PC-3 (cell line): ENCODE measurements around the gene RFX7. TPM values are rescaled to one million over a fixed set of nuclear protein-coding genes. Genes with fewer than 3 reads are reported as not detected.

Source experiments
- ATAC-seq: fragments of 200-7000 bp; cut with Tn5 transposase; 2 replicates; pipeline ENCODE4 v1.9.1; 2020; ENCODE audit warnings: mild to moderate bottlenecking, moderate library complexity
- BruUV-seq: library from RNA; stranded (reverse); fragments of 400-500 nt; replicated peaks from 2 replicates; lab custom pipeline; 2021; lab: Mats Ljungman, UMichigan
- CTCF ChIA-PET: fragments of 300-600 bp; sonication (Branson Sonifier 250); formaldehyde crosslinking; loops from one replicate; lab custom pipeline; 2022; ENCODE audit warnings: antibody characterized with exemption; lab: Charles Lee
- POLR2A ChIA-PET: fragments of 300-600 bp; sonication (Branson Sonifier 250); formaldehyde crosslinking; loops from one replicate; lab custom pipeline; 2022; ENCODE audit warnings: antibody characterized with exemption; ENCODE audit not compliant: unreplicated experiment; lab: Charles Lee
- DNase-seq: peaks from one replicate; pipeline ENCODE4 v3.0.0-alpha.2; 2015
- H2AFZ ChIP-seq: fragments of 300-600 bp; sonication (generic); 2 replicates; pipeline ENCODE4 v1.6.0; 2016; ENCODE audit warnings: antibody characterized with exemption, low read length
- H3F3A ChIP-seq: fragments of 300-600 bp; sonication (generic); one replicate; pipeline ENCODE4 v1.6.0; 2017; ENCODE audit warnings: antibody characterized with exemption, low read length, control low read depth, mild to moderate bottlenecking; ENCODE audit not compliant: unreplicated experiment
- H3K27ac ChIP-seq: fragments of 300-600 bp; sonication (generic); 2 replicates; pipeline ENCODE4 v1.5.1; 2016; ENCODE audit warnings: mild to moderate bottlenecking, low read length
- H3K27me3 ChIP-seq: fragments of 300-600 bp; sonication (generic); 2 replicates; pipeline ENCODE4 v1.6.1; 2016; ENCODE audit warnings: low read length, mixed read lengths
- H3K36me3 ChIP-seq: fragments of 300-600 bp; sonication (generic); 2 replicates; pipeline ENCODE4 v1.6.1; 2016; ENCODE audit warnings: low read depth, mixed run types, low read length, mixed read lengths
- H3K4me1 ChIP-seq: fragments of 300-600 bp; sonication (generic); 2 replicates; pipeline ENCODE4 v1.5.1; 2016; ENCODE audit warnings: low read length; ENCODE audit not compliant: insufficient read depth
- H3K4me2 ChIP-seq: fragments of 300-600 bp; sonication (generic); 2 replicates; pipeline ENCODE4 v1.6.0; 2016; ENCODE audit warnings: low read length
- H3K4me3 ChIP-seq: fragments of 300-600 bp; sonication (generic); 2 replicates; pipeline ENCODE4 v1.5.1; 2016; ENCODE audit warnings: mild to moderate bottlenecking, low read length, mixed read lengths
- H3K79me2 ChIP-seq: fragments of 300-600 bp; sonication (generic); 2 replicates; pipeline ENCODE4 v1.6.1; 2017; ENCODE audit warnings: low read length, mixed read lengths
- H3K9ac ChIP-seq: fragments of 300-600 bp; sonication (generic); 2 replicates; pipeline ENCODE4 v1.6.0; 2016; ENCODE audit warnings: mild to moderate bottlenecking, low read length
- H3K9me2 ChIP-seq: fragments of 300-600 bp; sonication (generic); replicated peaks from 2 replicates; pipeline ENCODE4 v1.6.1; 2016; ENCODE audit warnings: mixed run types, low read length, mixed read lengths
- H3K9me3 ChIP-seq: fragments of 300-600 bp; sonication (generic); 2 replicates; pipeline ENCODE4 v1.6.1; 2016; ENCODE audit warnings: low read length, mixed read lengths
- H4K20me1 ChIP-seq: fragments of 300-600 bp; sonication (generic); 2 replicates; pipeline ENCODE4 v1.6.1; 2016; ENCODE audit warnings: low read length, mixed read lengths
- EZH2 ChIP-seq: fragments of 300-600 bp; sonication (generic); IDR thresholded peaks from one replicate; pipeline ENCODE4 v1.6.1; 2017; ENCODE audit warnings: antibody characterized with exemption, mild to moderate bottlenecking, low read length; ENCODE audit not compliant: unreplicated experiment
- EZH2phosphoT487 ChIP-seq: fragments of 300-600 bp; sonication (generic); IDR thresholded peaks from 2 replicates; pipeline ENCODE4 v1.6.1; 2018; ENCODE audit warnings: mild to moderate bottlenecking, antibody characterized with exemption, low read length, borderline replicate concordance
- intact Hi-C: fragments of 100-400 bp; cut with micrococcal nuclease; formaldehyde crosslinking; loops from 2 replicates; pipeline ENCODE4 v1.9.0; 2023
- total RNA-seq: library from RNA; depleted of rRNA; stranded (reverse); fragments of >200 nt; gene quantifications from 2 replicates; pipeline ENCODE4 v1.2.3, GENCODE V29; 2014
- TF ChIP-seq, protein P1 (sequence below): fragments of 300-600 bp; sonication (generic); conservative IDR thresholded peaks from 2 replicates; pipeline ENCODE4 v1.5.1; 2017; ENCODE audit warnings: antibody characterized with exemption, low read depth, mild to moderate bottlenecking, low read length

Gene RFX7
- total RNA-seq, 1 experiment from 2014 or later, result 2.8 TPM

DNA sequence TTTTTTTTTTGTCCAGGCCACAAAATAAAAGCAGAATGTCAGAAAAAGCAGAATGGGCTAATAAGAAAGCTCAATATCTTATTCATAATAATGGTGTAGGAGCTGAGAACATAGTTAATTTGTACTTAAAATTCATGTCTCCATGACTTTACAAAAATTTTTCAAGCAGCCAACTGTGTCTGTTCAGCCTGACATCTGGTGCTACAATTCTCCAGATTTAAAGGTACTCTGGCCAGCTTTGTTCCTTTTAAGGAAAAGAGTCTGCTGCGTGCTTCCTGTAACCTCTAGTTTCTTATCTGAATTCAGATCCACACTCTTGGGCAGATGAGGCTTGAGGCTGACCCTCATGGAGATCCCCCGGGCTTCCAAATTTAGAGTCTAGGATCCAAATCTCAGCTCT, 8.7 kb upstream of the RFX7 start:
- H3F3A ChIP-seq, result no peaks in the 10 kb centered on the region
- H4K20me1 ChIP-seq, result no peaks in the 10 kb centered on the region
- H3K27me3 ChIP-seq, result no peaks in the 10 kb centered on the region
- ChIA-PET POLR2A (interaction anchor here (0.6 kb wide), 1 partner anchor 152 kb away, joined by 6 read pairs; no protein-coding TSS in a partner anchor), CTCF (interaction anchor here (0.6 kb wide), 1 partner anchor 213 kb away, joined by 3 read pairs; no protein-coding TSS in a partner anchor)
- no peak for TF ChIP-seq EZH2
- no peak for TF ChIP-seq EZH2phosphoT487
- TF ChIP-seq, protein P1, sequence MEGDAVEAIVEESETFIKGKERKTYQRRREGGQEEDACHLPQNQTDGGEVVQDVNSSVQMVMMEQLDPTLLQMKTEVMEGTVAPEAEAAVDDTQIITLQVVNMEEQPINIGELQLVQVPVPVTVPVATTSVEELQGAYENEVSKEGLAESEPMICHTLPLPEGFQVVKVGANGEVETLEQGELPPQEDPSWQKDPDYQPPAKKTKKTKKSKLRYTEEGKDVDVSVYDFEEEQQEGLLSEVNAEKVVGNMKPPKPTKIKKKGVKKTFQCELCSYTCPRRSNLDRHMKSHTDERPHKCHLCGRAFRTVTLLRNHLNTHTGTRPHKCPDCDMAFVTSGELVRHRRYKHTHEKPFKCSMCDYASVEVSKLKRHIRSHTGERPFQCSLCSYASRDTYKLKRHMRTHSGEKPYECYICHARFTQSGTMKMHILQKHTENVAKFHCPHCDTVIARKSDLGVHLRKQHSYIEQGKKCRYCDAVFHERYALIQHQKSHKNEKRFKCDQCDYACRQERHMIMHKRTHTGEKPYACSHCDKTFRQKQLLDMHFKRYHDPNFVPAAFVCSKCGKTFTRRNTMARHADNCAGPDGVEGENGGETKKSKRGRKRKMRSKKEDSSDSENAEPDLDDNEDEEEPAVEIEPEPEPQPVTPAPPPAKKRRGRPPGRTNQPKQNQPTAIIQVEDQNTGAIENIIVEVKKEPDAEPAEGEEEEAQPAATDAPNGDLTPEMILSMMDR, result no peak
- no peaks in the 10 kb centered on the region for H3K79me2 ChIP-seq
- no peak overlapping the region for H3K4me2 ChIP-seq
- no peaks in the 10 kb centered on the region for H3K4me1 ChIP-seq
- no peak overlapping the region for H3K27ac ChIP-seq
- H3K36me3 ChIP-seq, result no peaks in the 10 kb centered on the region
- no peak overlapping the region for H3K4me3 ChIP-seq
- H2AFZ ChIP-seq, result no peak overlapping the region
- DNase-seq (no peak), ATAC-seq (no peak)
- intact Hi-C loops, result no loop called here
- no peak overlapping the region for H3K9ac ChIP-seq
- no peaks in the 10 kb centered on the region for H3K9me2 ChIP-seq
- no TSS peak for BruUV-seq
- no peaks in the 10 kb centered on the region for H3K9me3 ChIP-seq

DNA sequence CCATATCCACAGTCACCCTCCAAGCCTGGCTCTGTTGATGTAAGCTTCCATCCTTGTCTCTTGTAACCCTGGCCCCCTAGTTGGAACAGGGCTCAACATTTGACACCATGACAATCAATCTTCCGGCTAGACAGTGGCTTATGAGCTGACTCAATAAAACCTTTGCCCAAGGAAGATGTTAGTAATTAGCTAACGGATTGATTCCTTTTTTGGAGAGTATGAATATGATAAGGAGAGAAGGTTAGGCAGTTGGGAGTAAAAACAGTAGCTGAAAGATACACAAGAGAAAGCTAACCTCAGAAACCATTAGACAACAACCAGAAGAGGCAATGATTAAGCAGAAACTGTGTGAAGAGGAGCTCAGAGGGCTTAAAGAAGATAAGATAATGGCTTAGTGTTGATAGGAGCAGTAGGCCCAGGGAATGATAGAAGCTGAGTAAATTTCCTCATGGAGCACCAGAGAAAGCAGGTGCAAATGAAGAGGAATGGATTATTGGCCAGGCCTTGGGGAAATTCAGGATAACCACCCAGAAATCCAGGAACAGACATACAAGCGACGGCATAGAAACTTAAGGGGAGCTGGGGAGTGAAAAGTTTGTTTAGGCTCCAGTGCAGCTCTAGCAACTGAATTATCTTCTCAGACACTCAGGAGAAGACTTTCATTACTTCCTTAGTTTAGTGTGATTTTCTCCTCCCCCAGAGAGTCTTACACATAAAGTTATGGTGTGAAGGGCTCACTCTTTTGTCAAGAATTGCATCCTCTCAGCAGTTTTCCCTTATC, 7.8 kb upstream of the RFX7 start:
- Histone ChIP-seq H3K4me1 (no peaks in the 10 kb centered on the region), H3K9me2 (no peaks in the 10 kb centered on the region), H2AFZ (no peak overlapping the region), H3K9me3 (no peaks in the 10 kb centered on the region), H3K27me3 (no peaks in the 10 kb centered on the region), H3K79me2 (no peaks in the 10 kb centered on the region), H3F3A (no peaks in the 10 kb centered on the region), H3K4me3 (no peak overlapping the region), H3K36me3 (no peaks in the 10 kb centered on the region), H3K4me2 (no peak overlapping the region), H3K9ac (no peak overlapping the region), H3K27ac (no peak overlapping the region), H4K20me1 (no peaks in the 10 kb centered on the region)
- DNase-seq (no peak), ATAC-seq (no peak)
- POLR2A ChIA-PET, result interaction anchor here (0.6 kb wide), 2 partner anchors 69 to 151 kb away, joined by 3 to 6 read pairs; no protein-coding TSS in a partner anchor
- TF ChIP-seq, protein P1, result no peak
- TF ChIP-seq EZH2 (no peak), EZH2phosphoT487 (no peak)
- CTCF ChIA-PET, result no interaction called here
- intact Hi-C loops, result no loop called here
- no TSS peak for BruUV-seq

DNA sequence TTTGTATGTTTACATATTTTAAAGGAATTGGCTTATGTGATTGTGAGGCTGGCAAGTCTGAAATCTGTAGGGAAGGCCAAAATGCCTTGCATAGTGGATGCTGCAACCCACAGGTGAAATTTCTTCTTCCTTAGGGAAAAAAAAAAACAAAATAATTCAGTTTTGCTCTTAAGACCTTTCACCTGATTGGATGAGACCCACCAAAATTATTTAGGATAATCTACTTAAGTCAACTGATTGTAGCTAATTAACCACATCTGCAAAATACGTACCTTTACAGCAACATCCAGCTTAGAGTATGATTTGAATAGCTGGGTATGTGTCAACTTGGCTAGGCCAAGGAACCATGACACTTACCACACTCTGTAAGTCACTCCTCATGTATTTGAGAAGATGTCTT, 6.9 kb upstream of the RFX7 start:
- Histone ChIP-seq H3K4me3 (no peak overlapping the region), H3F3A (no peaks in the 10 kb centered on the region), H3K9me3 (no peaks in the 10 kb centered on the region), H3K36me3 (peaks cover 2% of the 10 kb centered on the region; the same call in 1 of the 2 replicates), H3K4me1 (peaks cover under 1% of the 10 kb centered on the region; the same call in 1 of the 2 replicates), H3K4me2 (no peak overlapping the region), H3K9me2 (no peaks in the 10 kb centered on the region), H3K9ac (no peak overlapping the region), H2AFZ (no peak overlapping the region), H3K27me3 (no peaks in the 10 kb centered on the region), H3K27ac (no peak overlapping the region), H3K79me2 (no peaks in the 10 kb centered on the region), H4K20me1 (no peaks in the 10 kb centered on the region)
- no TSS peak for BruUV-seq
- DNase-seq, result no peak
- no peak for TF ChIP-seq EZH2
- TF ChIP-seq, protein P1, result no peak
- no peak for TF ChIP-seq EZH2phosphoT487
- ChIA-PET POLR2A (no interaction called here), CTCF (no interaction called here)
- no peak for ATAC-seq
- intact Hi-C loops, result no loop called here
